Adrenal gland (tissue), 5 donors: Measurements from ENCODE around the gene CARS2.

ENCODE experiments used
- CTCF ChIP-seq, 6 experiments: fragments of 450-650 bp in 4 of 6; fragments of 200-600 bp in 2 of 6; sonication (generic) in 1 of 6; IDR thresholded peaks; 1 replicate in 5 of 6; 2 replicates in 1 of 6; pipeline versions ENCODE4 v1.5.1 to v1.8.0; 2016 to 2021; ENCODE audit warnings: antibody characterized with exemption in 6 of 6, mild to moderate bottlenecking in 2 of 6, moderate library complexity in 1 of 6
- POLR2A ChIP-seq, 2 donors: fragments of 450-650 bp; IDR thresholded peaks; one replicate each; pipeline ENCODE4 v1.6.1; 2017; ENCODE audit warnings: antibody characterized with exemption in 2 of 2, mild to moderate bottlenecking in 2 of 2, moderate library complexity in 1 of 2
- donor health status: DM: no; HTN: no; CAD: no.

- no peak for TF ChIP-seq CTCF (IDR thresholded peaks at IDR 0.05)
- no peak for TF ChIP-seq POLR2A (IDR thresholded peaks at IDR 0.05)
Observed at GRCh38 chr13:110696776-110697175, 9.1 kb downstream of the CARS2 start.
